Bronchial epithelial cell (primary cell): ENCODE results near the gene OR4F6. TPM values are rescaled to one million over a fixed set of nuclear protein-coding genes. Genes with fewer than 3 reads are reported as not detected.
A peak's percentile ranks its signal among the peaks of the same experiment; 100 is the strongest.

Experiments
- DNase-seq: peaks from one replicate; pipeline ENCODE4 v3.0.0-alpha.2; 2010; ENCODE audit warnings: low read depth
- FAIRE-seq: peaks from 2 replicates; lab custom pipeline; 2011; peaks lifted over from hg19 to GRCh38; lab: Jason Lieb, UNC
- H3K27me3 ChIP-seq: 2 replicates; pipeline ENCODE4 v1.5.1; 2011; ENCODE audit warnings: low read length; ENCODE audit not compliant: control insufficient read depth, insufficient read depth
- H3K36me3 ChIP-seq: 2 replicates; pipeline ENCODE4 v1.5.1; 2011; ENCODE audit warnings: low read length; ENCODE audit not compliant: control insufficient read depth, insufficient read depth
- H3K4me3 ChIP-seq: 2 replicates; pipeline ENCODE4 v1.5.1; 2011; ENCODE audit warnings: mild to moderate bottlenecking, low read depth, low read length, control low read depth
- CTCF ChIP-seq: IDR thresholded peaks from 2 replicates; pipeline ENCODE4 v1.5.1; 2011; ENCODE audit warnings: mild to moderate bottlenecking, moderate library complexity, low read length, control low read depth, inconsistent platforms; ENCODE audit not compliant: insufficient read depth, severe bottlenecking
- total RNA-seq: library from RNA; depleted of rRNA; stranded (reverse); fragments of >200 nt; gene quantifications from 2 replicates; pipeline ENCODE4 v1.2.1, GENCODE V29; 2014

The OR4F6 gene
- total RNA-seq, 1 donor from 2014 or later: not detected

DNA sequence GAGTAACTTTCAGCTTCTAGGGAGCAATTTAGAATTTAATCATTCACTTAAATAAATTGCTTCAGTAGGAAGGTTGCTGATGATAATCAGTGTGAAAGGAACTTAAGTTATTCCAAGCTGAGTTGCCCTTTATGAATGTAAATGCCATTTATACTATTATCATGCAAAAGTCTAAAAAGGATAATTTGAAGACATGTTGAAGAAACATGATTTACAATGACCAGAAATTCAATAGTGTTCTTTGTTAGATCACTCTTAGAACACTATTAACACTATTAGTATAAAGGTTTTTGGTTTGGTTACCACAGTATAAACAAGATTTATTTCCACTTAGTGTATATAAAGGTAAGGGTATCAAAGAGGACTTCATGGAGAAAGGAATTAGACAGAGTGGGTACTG is 1.6 kb downstream of the OR4F6 start:
- FAIRE-seq (no peak), DNase-seq (no peak)
- H3K36me3 ChIP-seq: no peaks in the 10 kb centered on the region
- no peak overlapping the region for H3K4me3 ChIP-seq
- H3K27me3 ChIP-seq: no peaks in the 10 kb centered on the region
- TF ChIP-seq CTCF: no peak

- no peak for TF ChIP-seq CTCF
- peak; percentile 50 for DNase-seq
- no peak for FAIRE-seq
- Histone ChIP-seq H3K27me3 (no peaks in the 10 kb centered on the region), H3K36me3 (no peaks in the 10 kb centered on the region), H3K4me3 (no peak overlapping the region)
Measured at GRCh38 chr15:101805605-101806345, 2.5 kb downstream of the OR4F6 start.

- Histone ChIP-seq H3K36me3 (no peaks in the 10 kb centered on the region), H3K4me3 (no peak overlapping the region), H3K27me3 (no peaks in the 10 kb centered on the region)
- no peak for TF ChIP-seq CTCF
- DNase-seq: peak; percentile 1
- no peak for FAIRE-seq
Measured at GRCh38 chr15:101807345-101807945, 4.1 kb downstream of the OR4F6 start.

DNA sequence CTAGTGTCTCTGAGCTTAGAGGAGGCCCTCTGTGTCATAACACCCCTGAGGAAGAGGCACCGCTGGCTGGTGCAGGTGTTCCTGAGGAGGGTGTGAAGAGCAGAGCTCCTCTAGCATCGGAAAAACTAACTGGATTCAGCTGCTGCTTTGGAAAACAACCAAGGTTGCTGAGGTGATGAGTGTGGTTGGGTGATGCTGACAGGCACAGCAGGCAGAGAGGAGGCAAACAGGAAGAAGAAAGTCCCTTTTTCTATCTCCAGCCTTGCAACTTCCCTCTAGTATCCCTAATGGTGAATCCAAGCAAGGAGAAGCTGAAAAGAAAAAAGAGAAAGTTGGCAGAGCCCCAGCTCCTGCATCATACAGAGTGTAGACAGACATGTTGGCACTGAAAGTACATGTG is 4.9 kb downstream of the OR4F6 start:
- Histone ChIP-seq H3K27me3 (no peaks in the 10 kb centered on the region), H3K36me3 (no peaks in the 10 kb centered on the region), H3K4me3 (no peak overlapping the region)
- no peak for DNase-seq
- FAIRE-seq: no peak
- no peak for TF ChIP-seq CTCF

- no peak overlapping the region for H3K4me3 ChIP-seq
- TF ChIP-seq CTCF: no peak
- FAIRE-seq: no peak
- H3K36me3 ChIP-seq: no peaks in the 10 kb centered on the region
- no peaks in the 10 kb centered on the region for H3K27me3 ChIP-seq
- no peak for DNase-seq
Measured at GRCh38 chr15:101810456-101810855, 7.1 kb downstream of the OR4F6 start.

DNA sequence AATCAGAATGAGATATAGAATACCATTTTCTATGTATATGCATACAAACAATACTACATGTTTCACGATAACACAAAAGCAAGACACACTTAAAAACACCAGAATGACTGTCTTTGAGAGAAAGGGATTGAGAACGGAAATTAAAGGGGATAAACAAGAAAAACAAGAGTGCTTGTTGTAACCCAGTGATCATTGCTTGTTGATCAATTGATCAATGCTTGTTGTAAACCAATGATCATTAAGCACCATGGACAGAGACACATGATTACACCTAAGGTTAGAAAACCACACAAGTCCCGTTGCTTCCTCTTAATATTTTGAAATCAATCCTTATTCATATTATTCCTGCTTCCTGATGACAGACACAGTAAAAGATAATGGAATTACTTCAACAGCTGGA is 7.6 kb downstream of the OR4F6 start:
- Histone ChIP-seq H3K4me3 (no peak overlapping the region), H3K27me3 (no peaks in the 10 kb centered on the region), H3K36me3 (no peaks in the 10 kb centered on the region)
- DNase-seq (peak; percentile 20), FAIRE-seq (no peak)
- TF ChIP-seq CTCF: no peak
